Measurements from ENCODE around the gene CAPZB.

CAPZB gene

GRCh38 chr1:19361611-19362147 is 123.7 kb downstream of the CAPZB start:
- DNase-seq = no peak

GRCh38 chr1:19360843-19361610 is 124.3 kb downstream of the CAPZB start:
- DNase-seq = no peak

- DNase-seq = no peak
These were observed 124.9 kb downstream of the CAPZB start for GRCh38 chr1:19360432-19360831.

GRCh38 chr1:19360016-19360415 is 125.3 kb downstream of the CAPZB start:
- DNase-seq = no peak

- no peak for DNase-seq
These were observed 126.0 kb downstream of the CAPZB start for GRCh38 chr1:19359357-19359756.

GRCh38 chr1:19358710-19359109 is 126.6 kb downstream of the CAPZB start:
- no peak for DNase-seq

- no peak for DNase-seq
These were observed 127.9 kb downstream of the CAPZB start for GRCh38 chr1:19357299-19357986.

GRCh38 chr1:19356266-19356665 is 129.1 kb downstream of the CAPZB start:
- DNase-seq = no peak

GRCh38 chr1:19354531-19354981 is 130.8 kb downstream of the CAPZB start:
- DNase-seq = no peak

GRCh38 chr1:19353596-19353995 is 131.7 kb downstream of the CAPZB start:
- no peak for DNase-seq

- no peak for DNase-seq
These were observed 132.5 kb downstream of the CAPZB start for GRCh38 chr1:19352839-19353238.

- no peak for DNase-seq
These were observed 133.5 kb downstream of the CAPZB start for GRCh38 chr1:19351873-19352272.

- DNase-seq = no peak
These were observed 134.8 kb downstream of the CAPZB start for GRCh38 chr1:19350566-19350965.

GRCh38 chr1:19349999-19350398 is 135.3 kb downstream of the CAPZB start:
- no peak for DNase-seq

- no peak for DNase-seq
These were observed 136.7 kb downstream of the CAPZB start for GRCh38 chr1:19348441-19349198.

- DNase-seq = no peak
These were observed 137.7 kb downstream of the CAPZB start for GRCh38 chr1:19347533-19348172.

- DNase-seq = no peak
These were observed 139.3 kb downstream of the CAPZB start for GRCh38 chr1:19346026-19346425.

GRCh38 chr1:19345391-19345790 is 139.9 kb downstream of the CAPZB start:
- DNase-seq = no peak

GRCh38 chr1:19344831-19345230 is 140.5 kb downstream of the CAPZB start:
- no peak for DNase-seq

GRCh38 chr1:19344372-19344810 is 140.9 kb downstream of the CAPZB start:
- no peak for DNase-seq

- no peak for DNase-seq
These were observed 141.6 kb downstream of the CAPZB start for GRCh38 chr1:19343617-19344350.
